GM13976 (cell line): ENCODE measurements around the gene INPPL1.

Experiments
- DNase-seq: peaks from one replicate; pipeline ENCODE4 v3.0.0; 2012; ENCODE audit warnings: low spot score
- in situ Hi-C: fragments of 300-500 bp; cut with MboI; formaldehyde crosslinking; loops from one replicate; pipeline ENCODE4 v1.12.0; 2022; ENCODE audit warnings: low sequenced_read_pairs, mixed read lengths, inconsistent platforms; ENCODE audit not compliant: unreplicated experiment
- TF ChIP-seq, protein P1 (sequence below): IDR thresholded peaks from 2 replicates; pipeline ENCODE4 v1.5.1; 2012; ENCODE audit warnings: borderline replicate concordance, mild to moderate bottlenecking; ENCODE audit not compliant: insufficient read depth; ENCODE audit errors: extremely low read depth, missing control alignments, control extremely low read depth

The INPPL1 gene

DNA sequence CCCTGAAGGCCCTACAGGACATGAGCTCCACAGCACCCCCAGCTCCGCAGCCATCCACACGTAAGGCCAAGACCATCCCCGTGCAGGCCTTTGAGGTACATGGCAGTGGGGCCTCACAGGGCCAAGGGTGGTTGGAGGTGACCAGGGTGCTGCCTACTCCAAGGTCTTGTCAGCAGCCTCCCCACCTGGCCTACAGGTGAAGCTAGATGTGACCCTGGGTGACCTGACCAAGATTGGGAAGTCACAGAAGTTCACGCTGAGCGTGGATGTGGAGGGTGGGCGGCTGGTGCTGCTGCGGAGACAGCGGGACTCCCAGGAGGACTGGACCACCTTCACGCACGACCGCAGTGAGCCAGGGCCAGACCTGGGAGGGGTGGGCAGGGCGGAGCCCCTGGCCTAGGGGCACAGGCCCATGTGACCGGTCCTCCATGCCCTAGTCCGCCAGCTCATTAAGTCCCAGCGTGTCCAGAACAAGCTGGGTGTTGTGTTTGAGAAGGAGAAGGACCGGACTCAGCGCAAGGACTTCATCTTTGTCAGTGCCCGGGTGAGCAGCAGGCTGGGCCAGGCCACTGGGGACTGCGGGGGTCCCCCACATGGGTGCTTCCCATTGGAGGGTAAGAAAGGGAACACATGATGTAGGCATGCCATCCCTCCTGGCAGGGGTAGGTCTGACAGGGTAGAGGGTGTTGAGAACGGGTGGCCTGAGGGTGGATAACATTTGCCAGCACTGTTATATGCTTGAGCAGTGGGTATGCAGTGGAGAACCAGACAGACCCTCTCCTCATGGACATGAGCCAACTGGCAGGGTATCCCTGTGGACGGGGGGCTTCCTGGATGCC, 5.6 kb downstream of the INPPL1 start:
- no peak for DNase-seq
- in situ Hi-C loops: no loop called here
- TF ChIP-seq, protein P1, sequence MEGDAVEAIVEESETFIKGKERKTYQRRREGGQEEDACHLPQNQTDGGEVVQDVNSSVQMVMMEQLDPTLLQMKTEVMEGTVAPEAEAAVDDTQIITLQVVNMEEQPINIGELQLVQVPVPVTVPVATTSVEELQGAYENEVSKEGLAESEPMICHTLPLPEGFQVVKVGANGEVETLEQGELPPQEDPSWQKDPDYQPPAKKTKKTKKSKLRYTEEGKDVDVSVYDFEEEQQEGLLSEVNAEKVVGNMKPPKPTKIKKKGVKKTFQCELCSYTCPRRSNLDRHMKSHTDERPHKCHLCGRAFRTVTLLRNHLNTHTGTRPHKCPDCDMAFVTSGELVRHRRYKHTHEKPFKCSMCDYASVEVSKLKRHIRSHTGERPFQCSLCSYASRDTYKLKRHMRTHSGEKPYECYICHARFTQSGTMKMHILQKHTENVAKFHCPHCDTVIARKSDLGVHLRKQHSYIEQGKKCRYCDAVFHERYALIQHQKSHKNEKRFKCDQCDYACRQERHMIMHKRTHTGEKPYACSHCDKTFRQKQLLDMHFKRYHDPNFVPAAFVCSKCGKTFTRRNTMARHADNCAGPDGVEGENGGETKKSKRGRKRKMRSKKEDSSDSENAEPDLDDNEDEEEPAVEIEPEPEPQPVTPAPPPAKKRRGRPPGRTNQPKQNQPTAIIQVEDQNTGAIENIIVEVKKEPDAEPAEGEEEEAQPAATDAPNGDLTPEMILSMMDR: no peak

- TF ChIP-seq, protein P1: no peak
Measured at GRCh38 chr11:72230764-72231365, 6.3 kb downstream of the INPPL1 start.

DNA sequence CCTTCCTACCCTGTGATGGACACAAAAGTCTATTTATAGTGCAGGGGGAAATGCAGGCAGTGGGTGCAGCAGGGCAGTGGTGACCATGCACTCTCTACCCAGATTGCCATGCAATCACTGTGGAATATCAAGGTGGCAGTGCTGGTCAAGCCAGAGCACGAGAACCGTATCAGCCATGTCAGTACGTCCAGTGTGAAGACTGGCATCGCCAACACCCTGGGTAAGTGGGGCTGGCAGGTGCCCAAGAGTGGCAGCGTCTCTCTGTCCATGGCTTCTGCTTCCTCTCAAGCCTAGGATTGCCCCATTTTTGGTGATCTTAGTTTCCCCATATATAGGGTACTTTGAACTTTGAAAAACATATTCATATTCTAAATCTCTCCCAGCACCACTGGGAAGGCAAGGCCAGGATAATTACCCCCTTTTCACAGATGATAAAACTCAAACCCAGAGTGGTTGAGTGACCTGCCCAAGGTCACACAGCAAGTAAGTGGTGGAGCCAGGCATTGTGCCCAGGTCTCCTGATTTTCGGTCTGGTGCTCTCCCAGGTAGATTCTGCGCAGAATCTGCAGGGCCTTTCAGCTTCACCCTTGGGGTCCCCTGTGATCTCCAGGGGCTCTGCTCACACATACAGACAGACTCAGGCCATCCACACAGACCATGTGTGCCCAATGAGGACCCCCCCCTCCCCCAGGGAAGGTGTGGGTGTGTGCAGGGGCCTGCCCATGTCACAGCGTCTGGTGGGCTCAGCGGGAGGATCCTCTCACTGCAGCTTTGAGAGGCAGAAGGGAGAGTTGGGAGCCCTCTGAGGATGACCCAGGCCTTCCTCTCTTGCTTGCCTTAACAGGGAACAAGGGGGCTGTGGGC, 7.1 kb downstream of the INPPL1 start:
- in situ Hi-C loops: no loop called here
- TF ChIP-seq, protein P1: no peak
- DNase-seq: no peak

More at GRCh38 chr11:72230764-72231365, 6.3 kb downstream of the INPPL1 start:
- in situ Hi-C loops: no loop called here
- peak; percentile 17 for DNase-seq

DNA sequence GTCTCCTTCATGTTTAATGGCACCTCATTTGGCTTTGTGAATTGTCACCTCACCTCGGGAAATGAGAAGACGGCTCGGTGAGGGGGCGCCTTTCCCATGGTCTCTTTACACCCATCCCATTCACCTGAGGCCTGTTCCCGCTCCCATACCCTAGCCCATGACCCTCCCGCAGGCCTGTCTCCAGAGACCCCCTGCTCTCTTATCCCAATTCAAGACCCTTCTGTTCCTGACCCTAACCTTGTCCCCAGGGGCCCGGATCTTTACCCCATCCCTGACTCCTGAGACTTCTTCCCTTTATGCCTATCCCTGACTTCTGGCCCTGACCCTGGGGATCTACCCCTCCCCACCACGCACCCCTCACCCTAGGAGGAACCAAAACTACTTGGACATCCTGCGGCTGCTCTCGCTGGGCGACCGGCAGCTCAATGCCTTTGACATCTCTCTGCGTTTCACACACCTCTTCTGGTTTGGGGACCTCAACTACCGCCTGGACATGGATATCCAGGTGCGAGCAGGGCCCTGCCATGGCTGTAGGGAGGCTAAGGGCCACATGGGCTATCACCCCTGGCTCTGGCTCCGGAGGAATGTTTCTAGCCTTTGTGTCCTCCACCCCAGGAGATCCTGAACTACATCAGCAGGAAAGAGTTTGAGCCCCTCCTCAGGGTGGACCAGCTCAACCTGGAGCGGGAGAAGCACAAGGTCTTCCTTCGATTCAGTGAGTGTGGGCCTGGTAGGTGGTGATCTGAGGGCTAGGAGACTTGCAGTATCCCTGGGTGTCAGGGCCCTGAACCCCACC, 7.9 kb downstream of the INPPL1 start:
- no peak for DNase-seq
- in situ Hi-C loops: no loop called here

GRCh38 chr11:72233056-72233772, 8.6 kb downstream of the INPPL1 start:
- in situ Hi-C loops: no loop called here
- TF ChIP-seq, protein P1: no peak
- DNase-seq: no peak

More for the DNA sequence above, 7.9 kb downstream of the INPPL1 start:
- TF ChIP-seq, protein P1: no peak
